A375 (cell line): ENCODE results near the gene IL27RA. TPM values are rescaled to one million over a fixed set of nuclear protein-coding genes. Genes with fewer than 3 reads are reported as not detected.

Source experiments
- total RNA-seq: library from RNA; depleted of rRNA; stranded (reverse); fragments of >200 nt; shearing (Covaris generic); gene quantifications from 2 replicates; pipeline ENCODE4 v1.2.3, GENCODE V29; 2014; rRNA removed

IL27RA gene
- 12.2 and 15.0 TPM in 2 replicates for total RNA-seq

DNA sequence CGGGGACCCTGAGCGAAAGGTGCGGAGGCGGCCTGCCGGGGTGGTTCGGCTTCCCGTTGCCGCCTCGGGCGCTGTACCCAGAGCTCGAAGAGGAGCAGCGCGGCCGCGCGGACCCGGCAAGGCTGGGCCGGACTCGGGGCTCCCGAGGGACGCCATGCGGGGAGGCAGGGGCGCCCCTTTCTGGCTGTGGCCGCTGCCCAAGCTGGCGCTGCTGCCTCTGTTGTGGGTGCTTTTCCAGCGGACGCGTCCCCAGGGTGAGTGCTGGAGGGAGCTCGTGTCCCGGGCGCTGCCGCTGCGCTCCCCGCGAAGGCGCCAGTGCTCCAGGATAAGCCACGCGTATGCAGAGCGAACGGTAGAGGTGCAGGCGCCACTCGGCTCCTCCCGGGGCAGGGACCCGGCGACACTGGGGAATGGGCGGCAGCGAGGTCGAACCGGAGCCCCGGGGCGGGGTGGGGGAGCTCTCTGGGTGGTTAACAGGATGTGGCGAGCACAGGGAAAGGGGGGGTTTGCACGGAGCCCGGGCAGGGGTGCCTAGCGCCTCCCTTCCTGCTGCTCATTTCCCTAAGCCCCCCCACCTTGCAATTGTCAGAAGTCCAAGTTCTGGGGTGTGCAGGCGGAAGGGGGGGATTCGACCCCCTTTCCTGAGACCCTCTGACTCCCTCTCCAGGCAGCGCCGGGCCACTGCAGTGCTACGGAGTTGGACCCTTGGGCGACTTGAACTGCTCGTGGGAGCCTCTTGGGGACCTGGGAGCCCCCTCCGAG, at the start of gene IL27RA:
TSS of gene IL27RA (plus strand) at position 44 of the 762 bp plus-strand sequence. CDS start at position 155, 111 bp downstream.

DNA sequence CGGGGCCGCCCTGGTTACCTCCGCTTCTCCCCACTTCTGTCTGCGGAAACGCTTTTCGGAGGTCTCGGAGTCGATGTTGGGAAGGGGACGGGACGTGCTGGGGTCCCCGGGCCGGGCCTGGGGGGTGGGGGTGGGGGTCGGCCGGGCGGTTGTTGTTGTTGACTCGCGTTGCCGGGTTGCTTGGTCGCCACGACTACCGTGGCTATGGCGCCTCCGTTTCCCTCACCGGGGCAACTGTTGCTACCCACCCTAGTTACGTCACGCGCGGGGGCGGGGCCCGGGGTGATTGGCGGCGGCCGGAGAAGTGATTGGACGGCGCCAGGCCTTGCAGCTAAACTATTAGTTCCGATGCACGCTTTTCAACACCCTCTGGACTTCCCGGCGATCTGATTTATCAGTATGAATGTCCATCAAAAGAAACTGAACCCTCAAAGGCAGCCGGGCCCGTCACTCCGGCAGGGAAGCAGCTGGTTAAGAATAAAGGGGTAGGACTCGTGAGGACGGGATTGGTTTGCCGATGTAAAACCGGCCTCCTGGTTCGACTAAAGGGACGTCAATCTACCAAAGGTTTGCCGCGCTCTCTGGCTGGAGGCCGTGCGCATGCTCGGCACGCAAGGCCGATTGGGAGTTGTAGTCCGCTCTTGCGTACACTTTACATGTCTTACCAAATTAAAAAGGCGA, 25.3 kb upstream of the IL27RA start, which contains the start of gene RFX1:
TSS of gene RFX1 (minus strand) at position 236 of the 681 bp plus-strand sequence. CDS start 12,477 bp downstream, outside the sequence.

DNA sequence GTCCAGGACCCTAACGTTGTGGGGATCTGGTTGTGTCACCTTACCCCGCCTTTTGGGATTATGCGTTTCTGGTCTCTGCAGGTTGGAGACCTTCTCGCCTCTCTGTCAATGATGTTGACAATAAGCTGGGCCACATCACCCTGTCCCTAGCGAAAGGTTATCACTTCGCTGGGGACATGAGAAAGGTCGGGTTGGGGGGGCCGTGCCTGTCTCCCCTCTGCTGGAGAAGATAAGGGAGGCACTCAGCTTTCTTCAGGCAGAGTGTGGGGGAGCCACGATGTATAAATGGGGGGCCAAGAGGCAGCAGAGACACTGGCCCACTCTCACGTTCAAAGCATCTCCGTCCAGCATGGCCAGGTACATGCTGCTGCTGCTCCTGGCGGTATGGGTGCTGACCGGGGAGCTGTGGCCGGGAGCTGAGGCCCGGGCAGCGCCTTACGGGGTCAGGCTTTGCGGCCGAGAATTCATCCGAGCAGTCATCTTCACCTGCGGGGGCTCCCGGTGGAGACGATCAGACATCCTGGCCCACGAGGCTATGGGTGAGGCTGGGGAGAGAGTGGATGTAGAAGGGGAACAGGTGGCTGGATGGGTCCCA, 3.6 kb upstream of the IL27RA start, which contains the start of gene RLN3:
TSS of gene RLN3 (plus strand) at position 293 of the 595 bp plus-strand sequence. CDS start at position 350, 57 bp downstream.

DNA sequence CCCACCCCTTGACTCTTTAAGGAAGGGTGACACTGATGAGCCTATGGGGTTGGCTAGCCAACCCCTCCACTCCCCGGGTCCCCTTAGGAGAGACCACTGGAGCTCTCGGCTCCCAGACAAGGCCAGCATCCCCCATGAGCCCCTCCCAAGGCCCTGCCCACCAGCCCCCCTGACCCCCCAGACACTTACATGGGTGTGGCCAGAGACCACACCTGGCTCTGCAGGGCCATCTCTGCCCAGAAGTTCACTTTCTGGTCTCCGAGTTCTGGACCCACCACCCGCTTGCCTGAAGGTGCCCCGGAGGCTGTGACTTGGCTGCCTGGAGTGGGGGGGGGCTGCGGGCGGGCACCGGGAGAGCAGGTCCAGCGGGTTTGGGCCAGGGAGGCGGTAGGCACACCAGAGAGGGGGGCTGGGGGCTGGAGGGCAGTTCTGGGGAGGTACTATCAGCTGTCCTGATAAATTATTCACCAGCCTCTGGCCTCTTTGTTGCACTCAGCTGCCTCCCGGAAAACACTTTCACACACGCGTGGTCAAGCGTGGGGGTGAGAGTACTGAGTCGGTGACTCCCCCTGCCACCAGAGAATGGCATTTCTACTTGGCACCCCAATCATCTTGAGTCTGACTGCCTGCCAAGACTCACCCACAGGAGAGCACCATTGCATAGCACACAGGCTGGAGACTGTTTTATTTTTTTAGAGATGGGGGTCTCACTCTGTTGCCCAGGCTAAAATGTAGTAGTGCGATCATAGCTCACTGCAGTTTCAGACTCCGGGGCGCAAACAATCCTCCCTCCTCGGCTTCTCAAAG, 30.4 kb downstream of the IL27RA start, which contains the start of gene PALM3:
TSS of gene PALM3 (minus strand) at position 326 of the 807 bp plus-strand sequence. CDS start at position 230, 96 bp downstream.

DNA sequence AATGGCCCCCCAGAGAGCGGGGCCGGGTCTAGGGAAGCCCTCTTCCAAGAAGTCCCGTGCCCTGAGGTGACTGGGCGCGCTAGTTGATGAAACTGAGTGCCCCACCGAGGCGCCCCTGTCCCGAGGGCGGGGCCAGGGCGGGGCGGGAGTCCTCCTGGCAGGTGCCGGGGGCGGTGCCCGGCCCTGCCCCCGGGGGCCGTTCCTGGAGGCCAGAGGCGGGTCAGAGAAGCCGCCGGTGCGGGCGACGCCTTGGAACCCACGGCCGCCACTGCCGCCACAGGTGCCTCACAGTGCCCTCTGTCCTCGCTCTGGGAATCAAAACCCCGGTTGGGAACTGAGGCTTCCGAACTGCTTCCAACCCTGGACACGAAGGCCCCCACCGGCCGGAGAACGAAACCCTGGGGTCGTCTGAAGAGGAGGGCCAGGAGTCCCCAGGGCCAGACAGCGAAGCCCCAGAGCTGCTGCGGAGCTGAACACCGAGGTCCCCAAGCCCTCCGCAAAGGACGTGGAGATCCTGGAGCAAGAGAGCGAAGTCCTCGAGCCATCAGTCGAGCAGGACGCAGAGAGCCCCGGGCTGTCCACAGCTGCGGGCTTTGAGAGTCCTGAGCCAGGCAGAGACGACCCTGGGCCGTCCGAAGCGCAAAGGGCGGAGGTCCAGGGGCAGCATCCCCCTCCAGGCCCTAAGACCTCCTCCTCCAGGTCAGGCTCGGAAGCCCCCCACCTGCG, 41.1 kb downstream of the IL27RA start, which contains the start of gene MISP3:
TSS of gene MISP3 (plus strand) at position 252 of the 726 bp plus-strand sequence. CDS start 524 bp downstream, outside the sequence.

DNA sequence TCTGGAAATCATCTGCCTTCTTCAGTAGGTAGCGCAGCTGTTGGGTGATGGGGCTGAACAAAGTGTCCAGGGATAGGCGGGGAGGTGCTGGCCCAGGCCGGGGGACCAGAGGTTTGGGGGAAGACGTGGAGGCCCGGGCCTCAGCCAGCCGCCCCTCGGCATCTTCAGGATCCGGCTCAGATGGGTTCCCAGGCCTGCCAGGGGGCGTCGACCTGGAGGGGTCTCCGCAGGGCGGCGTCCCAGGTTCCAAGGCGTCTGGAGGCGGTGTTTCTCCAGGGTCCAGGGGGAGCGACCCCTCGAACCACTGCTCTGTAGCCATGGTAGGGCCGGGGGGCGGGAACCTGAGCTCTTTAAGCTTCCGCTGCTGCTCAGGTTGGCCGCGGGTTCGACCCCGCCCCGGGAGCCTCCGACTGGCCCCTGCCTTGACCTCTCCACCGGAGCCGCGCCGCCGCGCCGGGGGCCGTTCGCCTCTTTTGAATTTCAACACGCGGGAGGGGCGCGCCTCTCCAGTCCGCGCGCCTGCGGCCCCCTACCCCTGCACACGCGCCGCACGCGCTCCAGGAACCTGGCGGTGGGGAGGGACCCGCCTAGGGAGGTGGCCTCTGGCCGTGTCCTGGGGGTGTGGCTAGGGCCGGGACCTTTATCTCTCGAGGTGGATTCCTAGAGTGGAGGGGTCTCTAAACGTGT, 53.9 kb downstream of the IL27RA start, which contains the start of gene C19orf67:
TSS of gene C19orf67 (minus strand) at position 475 of the 687 bp plus-strand sequence. CDS start at position 319, 156 bp downstream.

DNA sequence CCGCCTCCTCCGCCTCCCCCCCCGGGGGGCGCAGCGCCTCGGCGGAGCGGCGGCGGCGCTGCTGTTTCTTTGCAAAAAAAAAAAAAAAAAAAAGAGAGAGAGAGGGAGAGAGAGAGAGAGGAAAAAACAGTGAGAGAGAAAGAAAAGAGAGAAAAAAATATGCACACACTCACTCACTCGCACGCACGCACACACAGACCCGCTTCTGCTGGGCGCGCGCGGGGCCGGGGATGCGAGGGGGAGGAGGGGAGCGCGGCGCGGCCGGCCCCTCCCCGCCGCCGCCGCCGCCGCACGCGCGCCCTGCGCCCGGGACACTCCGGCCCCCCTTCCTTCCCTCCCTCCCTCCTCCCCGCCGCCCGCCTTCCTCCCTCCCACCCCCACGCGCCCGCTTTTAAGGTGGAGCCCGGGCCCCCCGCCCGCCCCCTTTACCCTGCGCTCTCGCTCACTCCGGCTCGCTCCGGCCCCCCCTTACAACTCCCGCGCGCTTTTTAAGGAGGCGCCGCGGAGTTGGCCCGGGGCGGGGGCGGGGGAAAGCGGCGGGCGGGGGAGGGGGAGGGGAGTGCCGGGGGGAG, 59.0 kb downstream of the IL27RA start, which contains the start of gene SAMD1:
TSS of gene SAMD1 (minus strand) at position 243 of the 572 bp plus-strand sequence.

Other genes starting within 250 kb of the IL27RA start
- gene ZSWIM4, start 236.3 kb upstream of the IL27RA start, total RNA-seq, result 7.9 and 11.6 TPM in 2 replicates
- gene NANOS3, start 154.6 kb upstream of the IL27RA start, total RNA-seq, result not detected in 2 replicates
- 3.0 and 5.6 TPM in 2 replicates for gene BRME1, start 125.6 kb upstream of the IL27RA start, total RNA-seq
- gene CC2D1A, start 125.6 kb upstream of the IL27RA start, total RNA-seq, result 44.1 and 52.4 TPM in 2 replicates
- gene PODNL1, start 93.3 kb upstream of the IL27RA start, total RNA-seq, result 0.24 TPM in 1 of 2 replicates, not detected in the other
- 54.0 and 59.6 TPM in 2 replicates for gene DCAF15, start 79.3 kb upstream of the IL27RA start, total RNA-seq
- gene RFX1, start 25.4 kb upstream of the IL27RA start, total RNA-seq, result 7.1 and 9.0 TPM in 2 replicates
- gene RLN3, start 3.6 kb upstream of the IL27RA start, total RNA-seq, result not detected in 2 replicates
- 1.1 TPM in 2 replicates for gene PALM3, start 30.3 kb downstream of the IL27RA start, total RNA-seq
- gene MISP3, start 41.0 kb downstream of the IL27RA start, total RNA-seq, result 0.82 and 2.6 TPM in 2 replicates
- not detected in 2 replicates for gene C19orf67, start 54.0 kb downstream of the IL27RA start, total RNA-seq
- 61.4 and 76.1 TPM in 2 replicates for gene SAMD1, start 59.0 kb downstream of the IL27RA start, total RNA-seq
- gene PRKACA, start 86.0 kb downstream of the IL27RA start, total RNA-seq, result 31.3 and 39.7 TPM in 2 replicates
- gene ASF1B, start 104.8 kb downstream of the IL27RA start, total RNA-seq, result 40.6 and 44.3 TPM in 2 replicates
- gene ADGRL1, start 174.4 kb downstream of the IL27RA start, total RNA-seq, result 15.2 and 16.1 TPM in 2 replicates